ENCODE data around the gene PRR16. TPM values are rescaled to one million over a fixed set of nuclear protein-coding genes. Genes with fewer than 3 reads are reported as not detected.
A peak's percentile ranks its signal among the peaks of the same experiment; 100 is the strongest.

PRR16 gene
- total RNA-seq, 1 experiment from 2014 or later, result 0.42 TPM

GRCh38 chr5:120734033-120734432 is 269.9 kb downstream of the PRR16 start:
- H3K4me3 Mint-ChIP-seq, result no peak overlapping the region
- peak overlapping the region; percentile 66; the same call in 1 of the 2 replicates for H3K27ac Mint-ChIP-seq
- ChIA-PET CTCF (interaction anchor here (1.2 kb wide), 1 partner anchor 78 kb away, joined by 4 read pairs; no protein-coding TSS in a partner anchor), POLR2A (no interaction called here)
- H3K36me3 Mint-ChIP-seq, result no peaks in the 10 kb centered on the region
- ATAC-seq, result peak; percentile 99
- no peaks in the 10 kb centered on the region for H3K27me3 Mint-ChIP-seq (ENCODE audit: low read depth)
- peak; percentile 56 for DNase-seq (ENCODE audit: low spot score)
- TF ChIP-seq NFE2L1 (CRISPR knock-in tag; IDR thresholded peaks at IDR 0.05) (no peak), SOX15 (CRISPR knock-in tag; IDR thresholded peaks at IDR 0.05) (no peak), TEAD4 (CRISPR knock-in tag; IDR thresholded peaks at IDR 0.05) (no peak), ZNF416 (CRISPR knock-in tag; IDR thresholded peaks at IDR 0.05) (no peak), NFYB (CRISPR knock-in tag; conservative IDR thresholded peaks at IDR 0.05; ENCODE audit: low read depth) (no peak), USF2 (CRISPR knock-in tag; IDR thresholded peaks at IDR 0.05) (no peak)
- TF ChIP-seq, protein P1, sequence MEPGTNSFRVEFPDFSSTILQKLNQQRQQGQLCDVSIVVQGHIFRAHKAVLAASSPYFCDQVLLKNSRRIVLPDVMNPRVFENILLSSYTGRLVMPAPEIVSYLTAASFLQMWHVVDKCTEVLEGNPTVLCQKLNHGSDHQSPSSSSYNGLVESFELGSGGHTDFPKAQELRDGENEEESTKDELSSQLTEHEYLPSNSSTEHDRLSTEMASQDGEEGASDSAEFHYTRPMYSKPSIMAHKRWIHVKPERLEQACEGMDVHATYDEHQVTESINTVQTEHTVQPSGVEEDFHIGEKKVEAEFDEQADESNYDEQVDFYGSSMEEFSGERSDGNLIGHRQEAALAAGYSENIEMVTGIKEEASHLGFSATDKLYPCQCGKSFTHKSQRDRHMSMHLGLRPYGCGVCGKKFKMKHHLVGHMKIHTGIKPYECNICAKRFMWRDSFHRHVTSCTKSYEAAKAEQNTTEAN (CRISPR knock-in tag; IDR thresholded peaks at IDR 0.05), result peak; percentile 87; the same call in 1 of the 2 replicates
- H3K9me3 Mint-ChIP-seq, result no peaks in the 10 kb centered on the region
- peaks cover 18% of the 10 kb centered on the region for H3K4me1 Mint-ChIP-seq

GRCh38 chr5:120735076-120735475 is 271.0 kb downstream of the PRR16 start:
- TF ChIP-seq GTF2I (CRISPR knock-in tag; conservative IDR thresholded peaks at IDR 0.05) (no peak), ZNF396 (CRISPR knock-in tag; IDR thresholded peaks at IDR 0.05; ENCODE audit: borderline replicate concordance) (no peak), E2F4 (CRISPR knock-in tag; IDR thresholded peaks at IDR 0.05; ENCODE audit: borderline replicate concordance, low read depth) (no peak), CREM (CRISPR knock-in tag; IDR thresholded peaks at IDR 0.05) (no peak), ERG (CRISPR knock-in tag; IDR thresholded peaks at IDR 0.05) (no peak), SP1 (CRISPR knock-in tag; conservative IDR thresholded peaks at IDR 0.05) (no peak)
- TF ChIP-seq, protein P2, sequence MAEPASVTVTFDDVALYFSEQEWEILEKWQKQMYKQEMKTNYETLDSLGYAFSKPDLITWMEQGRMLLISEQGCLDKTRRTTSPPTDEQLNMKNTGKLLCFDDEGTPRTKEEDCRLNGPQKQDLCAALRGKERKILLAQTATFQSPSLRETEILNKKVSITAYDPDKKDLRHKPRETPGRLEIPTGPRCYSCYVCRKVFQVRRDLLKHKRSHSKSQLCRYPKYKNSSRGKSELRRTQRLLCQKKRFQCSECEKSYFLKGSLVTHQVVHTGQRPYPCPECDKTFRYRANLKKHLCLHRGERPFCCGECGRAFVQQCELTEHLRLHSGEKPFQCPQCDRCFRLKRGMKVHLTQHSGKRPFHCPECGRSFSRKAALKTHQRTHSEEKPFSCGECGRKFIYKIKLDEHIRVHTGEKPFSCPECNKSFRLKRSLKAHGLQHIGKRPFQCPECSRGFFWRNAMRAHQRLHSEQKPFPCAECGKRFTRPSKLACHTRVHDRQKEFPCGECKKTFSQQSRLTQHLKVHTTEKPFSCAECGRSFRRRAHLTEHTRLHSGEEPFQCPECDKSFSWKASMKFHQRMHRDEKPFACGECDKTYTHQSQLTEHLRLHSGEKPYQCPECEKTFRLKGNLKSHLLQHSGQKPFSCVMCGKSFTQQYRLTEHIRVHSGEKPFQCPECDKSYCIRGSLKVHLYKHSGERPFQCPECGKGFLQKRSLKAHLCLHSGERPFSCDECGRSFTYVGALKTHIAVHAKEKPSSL (CRISPR knock-in tag; conservative IDR thresholded peaks at IDR 0.05), result no peak
- ATAC-seq (no peak), DNase-seq (ENCODE audit: low spot score) (no peak)
- Mint-ChIP-seq H3K4me1 (peaks cover 18% of the 10 kb centered on the region), H3K27me3 (ENCODE audit: low read depth) (no peaks in the 10 kb centered on the region), H3K36me3 (no peaks in the 10 kb centered on the region), H3K9me3 (no peaks in the 10 kb centered on the region), H3K4me3 (no peak overlapping the region), H3K27ac (no peak overlapping the region)
- CTCF ChIA-PET, result no interaction called here
- POLR2A ChIA-PET, result no interaction called here

Measured in WTC11 (cell line).